Endothelial cell of umbilical vein (primary cell): ENCODE data around the gene DUSP15. TPM values are rescaled to one million over a fixed set of nuclear protein-coding genes. Genes with fewer than 3 reads are reported as not detected.

Experiments used
- BruUV-seq: library from RNA; stranded (reverse); fragments of 400-500 nt; replicated peaks from 2 replicates; lab custom pipeline; 2021; lab: Mats Ljungman, UMichigan
- CTCF ChIA-PET: fragments of 300-600, 350-600 bp; sonication (Branson Sonifier 250); formaldehyde crosslinking; loops from one replicate; lab custom pipeline; 2021; ENCODE audit warnings: antibody characterized with exemption, inconsistent platforms; lab: Charles Lee
- POLR2A ChIA-PET: fragments of 300-600, 350-600 bp; sonication (Branson Sonifier 250); formaldehyde crosslinking; loops from one replicate; lab custom pipeline; 2021; ENCODE audit warnings: antibody characterized with exemption, inconsistent platforms; lab: Charles Lee
- DNase-seq: peaks from one replicate; pipeline ENCODE4 v3.0.0-alpha.2; 2011; ENCODE audit warnings: low read depth, low spot score
- FAIRE-seq: peaks from 2 replicates; lab custom pipeline; 2011; peaks lifted over from hg19 to GRCh38; lab: Jason Lieb, UNC
- H2AFZ ChIP-seq: 2 replicates; pipeline ENCODE4 v1.6.0; 2012; ENCODE audit warnings: low read depth, low read length, control low read depth, inconsistent platforms
- H3K27ac ChIP-seq: 2 replicates; pipeline ENCODE4 v1.5.1; 2011; ENCODE audit warnings: low read depth, mild to moderate bottlenecking, control low read depth, low read length, moderate library complexity; ENCODE audit not compliant: insufficient read depth
- H3K27me3 ChIP-seq, 2 experiments: 2 replicates each; pipeline versions ENCODE4 v1.6.0 to v1.6.1; 2011; ENCODE audit warnings: low read length in 2 of 2, mixed read lengths in 1 of 2; ENCODE audit not compliant: control insufficient read depth in 2 of 2, insufficient read depth in 2 of 2
- H3K36me3 ChIP-seq, 2 experiments: 2 replicates in 1 of 2; 3 replicates in 1 of 2; pipeline ENCODE4 v1.5.1; 2011; ENCODE audit warnings: low read length in 2 of 2, mild to moderate bottlenecking in 1 of 2, moderate library complexity in 1 of 2; ENCODE audit not compliant: control insufficient read depth in 2 of 2, insufficient read depth in 2 of 2; ENCODE audit errors: extremely low read depth in 1 of 2
- H3K4me1 ChIP-seq: 3 replicates; pipeline ENCODE4 v1.5.1; 2011; ENCODE audit warnings: mild to moderate bottlenecking, low read length; ENCODE audit not compliant: control insufficient read depth, insufficient read depth; ENCODE audit errors: extremely low read depth
- H3K4me2 ChIP-seq: 2 replicates; pipeline ENCODE4 v1.6.1; 2011; ENCODE audit warnings: low read length, control low read depth, mixed read lengths; ENCODE audit not compliant: insufficient read depth
- H3K4me3 ChIP-seq, 3 experiments: fragments of 200-600 bp in 1 of 3; sonication (generic), shearing (Covaris generic) in 1 of 3; replicated peaks in 1 of 3; 2 replicates each; pipeline ENCODE4 v1.5.1; 2011 to 2016; ENCODE audit warnings: control low read depth in 3 of 3, low read length in 3 of 3, mild to moderate bottlenecking in 2 of 3, inconsistent platforms in 1 of 3, low read depth in 1 of 3, moderate library complexity in 1 of 3; ENCODE audit not compliant: insufficient read depth in 1 of 3
- H3K79me2 ChIP-seq: 2 replicates; pipeline ENCODE4 v1.6.0; 2012; ENCODE audit warnings: low read length, inconsistent platforms; ENCODE audit not compliant: control insufficient read depth, insufficient read depth
- H3K9ac ChIP-seq: replicated peaks from 2 replicates; pipeline ENCODE3; 2011; ENCODE audit warnings: low read length, control low read depth; ENCODE audit not compliant: insufficient read depth; ENCODE audit errors: extremely low read depth
- H3K9me1 ChIP-seq: replicated peaks from 3 replicates; pipeline ENCODE4 v1.6.0; 2011; ENCODE audit warnings: mild to moderate bottlenecking, low read length; ENCODE audit not compliant: control insufficient read depth, insufficient read depth; ENCODE audit errors: extremely low read depth
- H3K9me3 ChIP-seq: replicated peaks from 2 replicates; pipeline ENCODE4 v1.5.1; 2012; ENCODE audit warnings: low read length, inconsistent platforms; ENCODE audit not compliant: control insufficient read depth, insufficient read depth
- H4K20me1 ChIP-seq: replicated peaks from 2 replicates; pipeline ENCODE3; 2011; ENCODE audit warnings: mild to moderate bottlenecking, low read length; ENCODE audit not compliant: control insufficient read depth, insufficient read depth; ENCODE audit errors: extremely low read depth
- CTCF ChIP-seq, 2 donors: IDR thresholded peaks; 1 replicate in 1 of 2; 2 replicates in 1 of 2; pipeline ENCODE4 v1.5.1; 2011; ENCODE audit warnings: low read length in 2 of 2, mild to moderate bottlenecking in 2 of 2, moderate library complexity in 2 of 2, control low read depth in 1 of 2, inconsistent platforms in 1 of 2, low read depth in 1 of 2; ENCODE audit not compliant: insufficient read depth in 1 of 2; ENCODE audit errors: extremely low read depth in 1 of 2
- EZH2 ChIP-seq: IDR thresholded peaks from 2 replicates; pipeline ENCODE4 v1.6.1; 2012; ENCODE audit warnings: borderline replicate concordance, low read depth, mild to moderate bottlenecking, moderate library complexity, low read length, inconsistent platforms; ENCODE audit not compliant: severe bottlenecking
- FOS ChIP-seq: IDR thresholded peaks from 2 replicates; pipeline ENCODE4 v1.6.1; 2011; ENCODE audit warnings: mild to moderate bottlenecking, low read length, moderate library complexity, borderline replicate concordance; ENCODE audit not compliant: insufficient read depth
- GATA2 ChIP-seq: IDR thresholded peaks from 2 replicates; pipeline ENCODE4 v1.7.0; 2011; ENCODE audit warnings: low read depth, mild to moderate bottlenecking, moderate library complexity, mixed read lengths, low read length; ENCODE audit not compliant: insufficient read length, insufficient read depth
- JUN ChIP-seq: IDR thresholded peaks from 2 replicates; pipeline ENCODE4 v1.6.1; 2011; ENCODE audit warnings: borderline replicate concordance, low read depth; ENCODE audit not compliant: insufficient read length, insufficient read depth
- MAX ChIP-seq: IDR thresholded peaks from 2 replicates; pipeline ENCODE4 v1.6.1; 2011; ENCODE audit not compliant: insufficient read depth, insufficient read length
- MYC ChIP-seq: IDR thresholded peaks from one replicate; pipeline ENCODE4 v1.6.1; 2011; ENCODE audit warnings: mild to moderate bottlenecking, low read depth, low read length
- POLR2A ChIP-seq: IDR thresholded peaks from 2 replicates; pipeline ENCODE4 v1.6.1; 2012; ENCODE audit warnings: low read depth, mild to moderate bottlenecking, control low read depth, low read length
- POLR2AphosphoS5 ChIP-seq: IDR thresholded peaks from 2 replicates; pipeline ENCODE4 v1.6.1; 2012; ENCODE audit warnings: low read depth, mild to moderate bottlenecking, control low read depth, low read length, moderate library complexity; ENCODE audit not compliant: insufficient read depth
- dilution Hi-C: fragments of 300-500 bp; cut with MboI; formaldehyde crosslinking; loops from one replicate; pipeline ENCODE4 v1.15.0; 2019; ENCODE audit warnings: low sequenced_read_pairs; ENCODE audit not compliant: extremely low pct_ligation_motif_present
- intact Hi-C: fragments of 100-400 bp; cut with micrococcal nuclease; formaldehyde crosslinking; loops from one replicate; pipeline ENCODE4 v1.10.0; 2022
- polyA plus RNA-seq, 4 experiments: library from polyadenylated mRNA; depleted of rRNA in 3 of 4; stranded (reverse) in 3 of 4; unstranded in 1 of 4; fragments of >200 nt; gene quantifications; 2 replicates each; pipeline versions ENCODE4 v1.2.1 to v1.2.3, GENCODE V29; 2011 to 2012; ENCODE audit warnings: missing spikeins in 1 of 4
- total RNA-seq: library from RNA; stranded (reverse); gene quantifications from 2 replicates; pipeline ENCODE4 v1.2.3, GENCODE V29; 2021

DUSP15 gene
- total and polyA plus RNA-seq, 2 donors (not counting 3 experiments of a cell fraction or from before 2014, with no cell fraction given) = 0.33 TPM; not detected in 1

GRCh38 chr20:31910071-31910803 is 39.9 kb upstream of the DUSP15 start:
- TF ChIP-seq MAX (no peak), POLR2A (no peak), FOS (no peak), CTCF (IDR thresholded peaks at IDR 0.05; ENCODE audit: extremely low read depth in 1 of 2, insufficient read depth in 1 of 2, low read depth in 1 of 2, low read length in 2 of 2) (no peak), EZH2 (no peak), GATA2 (no peak), MYC (no peak), POLR2AphosphoS5 (no peak), JUN (no peak)
- CTCF ChIA-PET = interaction anchor here (0.6 kb wide), 1 partner anchor 9 kb away, joined by 3 read pairs; no protein-coding TSS in a partner anchor
- no peaks in the 10 kb centered on the region for H3K9me1 ChIP-seq
- H3K36me3 ChIP-seq = no peaks in the 10 kb centered on the region
- POLR2A ChIA-PET = no interaction called here
- DNase-seq = no peak
- H2AFZ ChIP-seq = no peak overlapping the region
- H3K79me2 ChIP-seq = no peaks in the 10 kb centered on the region
- BruUV-seq = no TSS peak
- H3K27me3 ChIP-seq = no peaks in the 10 kb centered on the region
- no peak overlapping the region for H3K4me2 ChIP-seq
- dilution Hi-C loops = no loop called here
- no peak overlapping the region for H3K9ac ChIP-seq
- H3K9me3 ChIP-seq = no peaks in the 10 kb centered on the region
- no peaks in the 10 kb centered on the region for H3K4me1 ChIP-seq
- H3K4me3 ChIP-seq = no peak overlapping the region
- intact Hi-C loops = no loop called here
- no peaks in the 10 kb centered on the region for H4K20me1 ChIP-seq
- H3K27ac ChIP-seq = no peak overlapping the region
- FAIRE-seq = no peak
